ENCODE results near the gene DCAF10.
A peak's percentile ranks its signal among the peaks of the same experiment; 100 is the strongest.

The DCAF10 gene

GRCh38 chr9:37836386-37836785 lies 35.8 kb downstream of the DCAF10 start:
- in situ Hi-C loops (cut with HindIII; ENCODE audit: low sequenced_read_pairs): no loop called here
- DNase-seq (ENCODE audit: low read depth, low spot score): no peak
- H3K4me3 ChIP-seq (ENCODE audit: low read depth, low read length): no peak overlapping the region
- no peak for TF ChIP-seq CTCF (IDR thresholded peaks at IDR 0.05; ENCODE audit: low read depth, low read length)

DNA sequence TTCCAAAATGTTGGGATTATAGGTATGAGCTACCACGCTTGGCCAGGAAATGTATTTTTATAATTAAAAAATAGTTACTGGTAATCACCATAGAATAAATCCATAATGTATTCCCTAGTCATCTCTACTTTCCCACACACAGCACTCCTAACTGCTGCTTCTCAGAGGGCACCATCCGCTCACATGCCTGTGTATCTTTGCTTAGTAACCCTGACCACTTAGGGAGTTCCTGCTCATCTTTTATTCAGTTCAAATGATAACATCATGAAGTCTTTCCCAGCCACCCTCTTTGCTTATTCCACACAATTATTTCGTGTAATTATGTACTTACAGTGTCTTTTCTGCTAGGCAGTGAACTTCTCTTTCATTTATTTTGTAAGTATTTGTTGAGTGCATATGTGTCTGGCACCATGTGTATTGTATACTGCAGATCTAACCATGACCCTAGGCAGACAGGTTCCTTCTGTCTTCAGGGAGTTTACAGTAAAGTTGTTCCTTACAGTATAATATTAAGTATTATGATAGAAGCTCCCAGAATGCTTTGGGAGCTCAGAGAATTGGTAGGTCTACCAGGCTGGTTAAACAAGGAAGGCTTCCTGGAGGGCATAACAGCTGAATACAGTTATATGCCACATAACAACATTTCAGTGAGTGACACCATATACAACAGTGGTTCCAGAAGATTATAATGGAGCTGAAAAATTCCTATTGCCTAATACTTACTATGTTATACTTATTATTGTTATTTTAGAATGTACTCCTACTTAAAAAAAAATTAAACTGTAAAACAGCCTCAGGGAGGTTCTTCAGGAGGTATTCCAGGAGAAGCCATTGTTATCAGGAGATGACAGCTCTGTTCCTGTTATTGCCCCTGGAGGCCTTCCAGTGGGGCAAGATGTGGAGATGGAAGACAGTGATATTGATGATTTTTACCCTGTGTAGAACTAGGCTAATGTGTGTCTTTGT lies 39.2 kb downstream of the DCAF10 start:
- no peak for TF ChIP-seq CTCF (IDR thresholded peaks at IDR 0.05; ENCODE audit: low read depth, low read length)

DNA sequence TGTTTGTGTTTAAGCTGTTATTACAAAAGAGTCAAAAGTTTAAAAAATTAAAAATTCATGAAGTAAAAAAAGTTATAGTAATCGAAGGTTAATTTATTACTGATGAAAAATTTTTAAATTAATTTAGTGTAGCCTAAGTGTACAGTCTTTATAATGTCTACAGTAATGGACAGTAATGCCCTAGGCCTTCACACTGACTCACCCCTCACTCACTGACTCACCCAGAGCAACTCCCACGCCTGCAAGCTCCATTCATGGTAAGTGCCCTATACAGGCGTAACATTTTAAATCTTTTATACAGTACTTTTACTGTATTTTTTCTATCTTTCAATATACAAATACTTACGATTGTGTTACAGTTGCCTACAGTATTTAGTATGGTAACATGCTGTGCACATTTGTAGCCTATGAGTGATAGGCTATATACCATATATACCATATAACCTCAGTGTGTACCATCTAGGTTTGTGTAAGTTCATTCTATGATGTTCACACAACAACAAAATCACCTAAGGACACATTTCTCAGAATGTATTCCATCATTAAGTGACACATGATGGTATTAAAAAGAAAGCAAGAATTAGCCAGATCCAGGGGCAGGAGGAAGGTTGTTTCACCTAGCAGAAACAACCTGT lies 40.1 kb downstream of the DCAF10 start:
- in situ Hi-C loops (cut with HindIII; ENCODE audit: low sequenced_read_pairs): no loop called here
- TF ChIP-seq CTCF (IDR thresholded peaks at IDR 0.05; ENCODE audit: low read depth, low read length): no peak
- H3K4me3 ChIP-seq (ENCODE audit: low read depth, low read length): no peak overlapping the region
- peak; percentile 70 for DNase-seq (ENCODE audit: low read depth, low spot score)

More for the DNA sequence above, 39.2 kb downstream of the DCAF10 start:
- DNase-seq (ENCODE audit: low read depth, low spot score): no peak
- H3K4me3 ChIP-seq (ENCODE audit: low read depth, low read length): no peak overlapping the region
- in situ Hi-C loops (cut with HindIII; ENCODE audit: low sequenced_read_pairs): no loop called here

DNA sequence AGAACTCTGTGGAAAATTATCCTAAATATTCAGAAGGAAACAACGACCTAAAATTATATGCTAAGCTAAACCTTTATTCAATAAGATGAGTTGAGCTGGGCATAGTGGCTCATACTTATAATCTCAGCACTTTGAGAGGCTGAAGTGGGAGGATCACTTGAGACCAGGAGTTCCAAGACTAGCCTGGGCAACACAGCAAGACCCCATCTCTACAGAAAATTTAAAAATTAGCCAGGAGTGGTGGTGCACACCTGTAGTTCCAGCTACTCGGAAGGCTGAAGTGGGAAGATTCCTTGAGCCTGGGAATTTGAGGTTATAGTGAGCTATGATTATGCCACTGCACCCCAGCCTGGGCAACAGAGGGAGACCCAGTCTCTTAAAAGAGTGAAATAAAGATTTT lies 51.6 kb downstream of the DCAF10 start:
- TF ChIP-seq CTCF (IDR thresholded peaks at IDR 0.05; ENCODE audit: low read depth, low read length): no peak
- H3K4me3 ChIP-seq (ENCODE audit: low read depth, low read length): no peak overlapping the region
- DNase-seq (ENCODE audit: low read depth, low spot score): no peak
- in situ Hi-C loops (cut with HindIII; ENCODE audit: low sequenced_read_pairs): no loop called here

GRCh38 chr9:37856551-37856950 lies 56.0 kb downstream of the DCAF10 start:
- in situ Hi-C loops (cut with HindIII; ENCODE audit: low sequenced_read_pairs): no loop called here
- DNase-seq (ENCODE audit: low read depth, low spot score): no peak
- H3K4me3 ChIP-seq (ENCODE audit: low read depth, low read length): no peak overlapping the region
- no peak for TF ChIP-seq CTCF (IDR thresholded peaks at IDR 0.05; ENCODE audit: low read depth, low read length)

DNA sequence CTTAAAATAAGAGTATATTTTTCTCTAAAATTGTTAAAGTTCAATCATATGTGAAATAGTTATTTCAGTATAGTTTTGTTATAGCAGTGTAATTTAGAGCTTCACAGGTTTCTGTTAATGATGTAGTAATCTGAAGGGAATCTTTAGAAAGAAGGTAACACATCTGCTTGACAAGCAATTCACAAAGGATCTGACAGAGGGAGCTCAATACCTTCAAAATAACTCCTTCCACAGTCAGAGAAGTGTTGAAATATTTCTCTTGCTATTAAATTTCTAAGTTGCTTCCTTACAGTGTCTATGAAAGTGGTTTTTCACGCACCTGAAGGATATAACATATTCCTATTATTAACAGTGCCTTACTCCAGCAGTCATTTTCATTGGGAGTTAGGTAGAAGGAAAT lies 58.4 kb downstream of the DCAF10 start:
- peak; percentile 17 for TF ChIP-seq CTCF (IDR thresholded peaks at IDR 0.05; ENCODE audit: low read depth, low read length)
- no peak overlapping the region for H3K4me3 ChIP-seq (ENCODE audit: low read depth, low read length)
- DNase-seq (ENCODE audit: low read depth, low spot score): peak; percentile 5
- in situ Hi-C loops (cut with HindIII; ENCODE audit: low sequenced_read_pairs): no loop called here
